ENCODE data around the gene IL7R.

- TF ChIP-seq EP300 (IDR thresholded peaks at IDR 0.05; ENCODE audit: borderline replicate concordance) (no peak), NFIC (IDR thresholded peaks at IDR 0.05) (no peak), REST (IDR thresholded peaks at IDR 0.05; ENCODE audit: low read depth) (no peak), CREB1 (IDR thresholded peaks at IDR 0.05; ENCODE audit: low read depth) (no peak), YY1 (IDR thresholded peaks at IDR 0.05; ENCODE audit: low read depth) (no peak), CEBPB (IDR thresholded peaks at IDR 0.05) (no peak), TAF1 (IDR thresholded peaks at IDR 0.05; ENCODE audit: low read depth) (no peak), TCF12 (IDR thresholded peaks at IDR 0.05; ENCODE audit: low read depth) (no peak), MAX (IDR thresholded peaks at IDR 0.05) (no peak)
- TF ChIP-seq, protein P1, sequence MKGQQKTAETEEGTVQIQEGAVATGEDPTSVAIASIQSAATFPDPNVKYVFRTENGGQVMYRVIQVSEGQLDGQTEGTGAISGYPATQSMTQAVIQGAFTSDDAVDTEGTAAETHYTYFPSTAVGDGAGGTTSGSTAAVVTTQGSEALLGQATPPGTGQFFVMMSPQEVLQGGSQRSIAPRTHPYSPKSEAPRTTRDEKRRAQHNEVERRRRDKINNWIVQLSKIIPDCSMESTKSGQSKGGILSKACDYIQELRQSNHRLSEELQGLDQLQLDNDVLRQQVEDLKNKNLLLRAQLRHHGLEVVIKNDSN (IDR thresholded peaks at IDR 0.05), result no peak
Observed at GRCh38 chr5:35920890-35921289, 64.2 kb downstream of the IL7R start.

Measured in Ishikawa (cell line).